Esophagus muscularis mucosa (tissue), 3 donors: Measurements from ENCODE around the gene SORCS2.

Experiments
- CTCF ChIP-seq, 3 experiments: fragments of 200-600 bp in 2 of 3; fragments of 450-650 bp in 1 of 3; sonication (generic) in 2 of 3; IDR thresholded peaks; one replicate each; pipeline ENCODE4 v1.5.1; 2017 to 2019; ENCODE audit warnings: antibody characterized with exemption in 3 of 3, mild to moderate bottlenecking in 2 of 3, moderate library complexity in 1 of 3
- EP300 ChIP-seq: sonication (generic); formaldehyde crosslinking; IDR thresholded peaks from one replicate; pipeline ENCODE4 v1.6.1; 2017; ENCODE audit warnings: antibody characterized with exemption

GRCh38 chr4:7634661-7635251 lies 442.4 kb downstream of the SORCS2 start:
- TF ChIP-seq CTCF (IDR thresholded peaks at IDR 0.05), result no peak
- TF ChIP-seq EP300, result no peak
